Calu3 (cell line): ENCODE results near the gene HRH1. TPM values are rescaled to one million over a fixed set of nuclear protein-coding genes. Genes with fewer than 3 reads are reported as not detected.
"Not testable (repeated sequence)": the region's sequence is repeated elsewhere in the genome, so short reads cannot be mapped to it uniquely, and the experiment has no call there.

Source experiments
- BruUV-seq: library from RNA; stranded (reverse); fragments of 400-500 nt; replicated peaks from 2 replicates; lab custom pipeline; 2021; lab: Mats Ljungman, UMichigan
- CTCF ChIA-PET: fragments of 300-600 bp; sonication (Branson Sonifier 250); formaldehyde crosslinking; loops from one replicate; lab custom pipeline; 2022; ENCODE audit warnings: antibody characterized with exemption; lab: Charles Lee
- DNase-seq: peaks from one replicate; pipeline ENCODE4 v3.0.0; 2022
- H3K27ac Mint-ChIP-seq: one replicate; pipeline ENCODE4 v1.8.0; 2022; ENCODE audit warnings: mixed read lengths; ENCODE audit not compliant: unreplicated experiment
- H3K27me3 Mint-ChIP-seq: one replicate; pipeline ENCODE4 v1.8.0; 2022; ENCODE audit warnings: mixed read lengths; ENCODE audit not compliant: unreplicated experiment
- H3K36me3 Mint-ChIP-seq: one replicate; pipeline ENCODE4 v1.8.0; 2022; ENCODE audit warnings: mild to moderate bottlenecking, moderate library complexity, mixed read lengths; ENCODE audit not compliant: insufficient read depth, unreplicated experiment
- H3K4me1 Mint-ChIP-seq: one replicate; pipeline ENCODE4 v1.8.0; 2022; ENCODE audit warnings: mild to moderate bottlenecking, low read depth, mixed read lengths; ENCODE audit not compliant: unreplicated experiment
- H3K4me3 Mint-ChIP-seq: one replicate; pipeline ENCODE4 v1.8.0; 2022; ENCODE audit warnings: mild to moderate bottlenecking, low read depth, moderate library complexity, mixed read lengths; ENCODE audit not compliant: unreplicated experiment
- H3K9me3 Mint-ChIP-seq: one replicate; pipeline ENCODE4 v1.8.0; 2022; ENCODE audit warnings: low read depth, mixed read lengths; ENCODE audit not compliant: unreplicated experiment
- intact Hi-C: fragments of 100-400 bp; cut with micrococcal nuclease; formaldehyde crosslinking; loops from one replicate; pipeline ENCODE4 v1.10.0; 2022; ENCODE audit not compliant: unreplicated experiment
- total RNA-seq: library from RNA; stranded (reverse); gene quantifications from 2 replicates; pipeline ENCODE4 v1.2.3, GENCODE V29; 2022
- TF ChIP-seq, protein P1 (sequence below): fragments of 200-600 bp; IDR thresholded peaks from one replicate; pipeline ENCODE4 v1.8.0; 2022; ENCODE audit warnings: antibody characterized with exemption; ENCODE audit not compliant: unreplicated experiment

The HRH1 gene
- total RNA-seq, 1 experiment from 2014 or later: 9.1 TPM

DNA sequence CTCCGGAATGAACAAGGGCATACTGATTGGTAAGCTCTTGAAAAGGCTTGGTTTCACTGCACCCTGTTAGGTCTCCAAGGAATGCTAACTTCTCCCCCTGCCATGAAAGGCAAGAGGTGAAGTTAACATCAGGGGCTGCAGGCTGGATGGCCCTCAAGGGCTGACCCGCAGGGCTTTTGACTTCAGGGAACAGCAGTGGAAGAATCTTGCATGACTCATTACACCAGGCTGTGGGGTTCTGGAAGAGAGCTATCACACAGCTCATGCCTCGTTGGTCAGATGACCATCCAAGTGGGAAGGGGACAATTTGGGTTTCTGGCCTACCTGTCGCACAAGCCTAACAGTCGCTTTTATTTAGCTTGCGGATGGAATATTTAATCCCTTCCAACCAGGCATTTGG is 94.3 kb downstream of the HRH1 start:
- BruUV-seq: no TSS peak
- intact Hi-C loops: no loop called here
- Mint-ChIP-seq H3K9me3 (no peaks in the 10 kb centered on the region), H3K27me3 (no peaks in the 10 kb centered on the region), H3K27ac (no peak overlapping the region), H3K4me1 (peaks cover 17% of the 10 kb centered on the region), H3K36me3 (no peaks in the 10 kb centered on the region), H3K4me3 (no peak overlapping the region)
- CTCF ChIA-PET: interaction anchor here (0.7 kb wide), 1 partner anchor 134 kb away, joined by 4 read pairs; no protein-coding TSS in a partner anchor
- TF ChIP-seq, protein P1, sequence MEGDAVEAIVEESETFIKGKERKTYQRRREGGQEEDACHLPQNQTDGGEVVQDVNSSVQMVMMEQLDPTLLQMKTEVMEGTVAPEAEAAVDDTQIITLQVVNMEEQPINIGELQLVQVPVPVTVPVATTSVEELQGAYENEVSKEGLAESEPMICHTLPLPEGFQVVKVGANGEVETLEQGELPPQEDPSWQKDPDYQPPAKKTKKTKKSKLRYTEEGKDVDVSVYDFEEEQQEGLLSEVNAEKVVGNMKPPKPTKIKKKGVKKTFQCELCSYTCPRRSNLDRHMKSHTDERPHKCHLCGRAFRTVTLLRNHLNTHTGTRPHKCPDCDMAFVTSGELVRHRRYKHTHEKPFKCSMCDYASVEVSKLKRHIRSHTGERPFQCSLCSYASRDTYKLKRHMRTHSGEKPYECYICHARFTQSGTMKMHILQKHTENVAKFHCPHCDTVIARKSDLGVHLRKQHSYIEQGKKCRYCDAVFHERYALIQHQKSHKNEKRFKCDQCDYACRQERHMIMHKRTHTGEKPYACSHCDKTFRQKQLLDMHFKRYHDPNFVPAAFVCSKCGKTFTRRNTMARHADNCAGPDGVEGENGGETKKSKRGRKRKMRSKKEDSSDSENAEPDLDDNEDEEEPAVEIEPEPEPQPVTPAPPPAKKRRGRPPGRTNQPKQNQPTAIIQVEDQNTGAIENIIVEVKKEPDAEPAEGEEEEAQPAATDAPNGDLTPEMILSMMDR: no peak
- no peak for DNase-seq

DNA sequence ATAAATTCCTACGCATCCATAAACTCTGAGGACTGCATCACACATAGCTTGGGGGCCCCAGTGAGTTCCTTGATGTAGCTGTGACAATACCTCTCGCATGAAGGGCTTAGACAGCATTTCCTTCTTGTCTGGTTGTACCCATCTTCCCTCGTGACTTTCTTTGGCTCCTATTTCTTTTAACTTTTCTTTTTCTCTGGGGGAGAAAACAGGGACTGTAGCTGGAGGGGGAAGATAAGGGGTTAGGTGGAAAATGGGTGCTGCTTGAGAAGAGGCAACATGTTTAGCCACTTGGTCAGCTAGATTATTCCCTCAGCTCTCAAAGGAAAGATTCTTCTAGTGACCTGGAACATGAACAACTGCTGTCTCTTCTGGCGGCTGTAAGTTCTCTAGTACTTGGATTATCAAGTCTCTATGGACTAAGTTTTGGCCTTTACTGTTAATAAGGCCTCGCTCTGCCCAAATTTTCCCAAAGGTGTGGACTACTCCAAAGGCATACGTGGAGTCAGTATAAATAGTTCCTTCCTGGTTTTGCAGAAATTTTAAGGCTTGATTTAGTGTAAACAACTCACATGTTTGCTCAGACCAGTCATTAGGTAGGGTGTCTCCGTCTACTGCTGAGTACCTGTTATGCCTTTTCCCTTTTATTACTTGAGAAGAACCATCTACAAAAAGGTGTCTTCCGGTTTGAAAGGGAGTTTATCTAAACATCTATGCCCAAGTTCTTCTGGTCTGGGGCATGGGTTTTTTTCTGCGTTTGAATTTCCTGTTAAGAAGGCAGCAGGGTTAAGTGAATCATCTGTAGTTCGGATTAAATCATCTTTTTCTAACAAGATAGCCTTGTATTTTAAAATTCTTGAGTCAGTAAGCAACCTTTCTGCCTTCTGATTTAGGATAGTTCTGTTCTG is 96.9 kb downstream of the HRH1 start:
- DNase-seq: no peak
- CTCF ChIA-PET: no interaction called here
- H3K4me3 Mint-ChIP-seq: no peak overlapping the region
- intact Hi-C loops: no loop called here
- no peak overlapping the region for H3K27ac Mint-ChIP-seq
- H3K27me3 Mint-ChIP-seq: no peaks in the 10 kb centered on the region
- TF ChIP-seq, protein P1: no peak
- H3K4me1 Mint-ChIP-seq: peaks cover 17% of the 10 kb centered on the region
- H3K36me3 Mint-ChIP-seq: peaks cover 7% of the 10 kb centered on the region
- H3K9me3 Mint-ChIP-seq: no peaks in the 10 kb centered on the region
- BruUV-seq: no TSS peak

DNA sequence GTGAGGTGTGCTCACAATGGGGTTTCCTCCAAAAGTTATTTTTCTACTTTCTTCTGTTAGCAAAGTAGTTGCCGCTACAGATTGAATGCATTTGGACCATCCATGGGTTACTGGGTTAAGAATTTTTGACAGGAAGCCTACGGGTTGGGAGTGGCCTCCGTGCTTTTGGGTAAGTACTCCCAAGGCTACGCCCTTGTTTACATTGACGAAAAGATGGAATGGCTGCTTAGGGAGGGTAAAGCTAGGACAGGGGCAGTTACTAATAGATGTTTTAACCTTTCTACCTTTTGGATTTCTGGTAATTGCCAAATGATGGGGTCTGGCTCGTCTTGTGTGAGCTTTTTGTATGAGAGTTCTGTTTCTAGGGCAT is 97.5 kb downstream of the HRH1 start:
- peaks cover 17% of the 10 kb centered on the region for H3K4me1 Mint-ChIP-seq
- H3K36me3 Mint-ChIP-seq: peaks cover 9% of the 10 kb centered on the region
- H3K4me3 Mint-ChIP-seq: no peak overlapping the region
- intact Hi-C loops: no loop called here
- no peaks in the 10 kb centered on the region for H3K9me3 Mint-ChIP-seq
- no TSS peak for BruUV-seq
- TF ChIP-seq, protein P1: no peak
- H3K27ac Mint-ChIP-seq: no peak overlapping the region
- no peak for DNase-seq
- CTCF ChIA-PET: no interaction called here
- no peaks in the 10 kb centered on the region for H3K27me3 Mint-ChIP-seq

DNA sequence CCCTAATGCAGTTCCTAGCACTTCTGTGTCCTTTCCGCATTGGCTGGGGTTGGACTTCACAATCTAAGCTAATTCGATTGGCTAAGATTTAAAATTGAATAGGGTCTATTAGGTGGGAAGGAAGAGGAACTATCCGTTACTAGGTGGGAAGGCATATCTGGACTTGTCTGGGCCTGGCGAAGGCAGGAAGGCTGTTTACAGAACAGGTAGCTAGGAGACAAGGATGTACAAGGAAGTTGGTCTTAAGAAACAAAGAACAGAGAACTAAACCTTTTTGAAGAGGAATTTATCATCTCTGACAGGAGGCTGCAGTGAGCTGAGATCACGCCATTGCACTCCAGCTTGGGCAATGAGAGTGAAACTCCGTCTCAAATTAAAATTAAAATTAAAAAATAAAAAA is 100.6 kb downstream of the HRH1 start:
- CTCF ChIA-PET: no interaction called here
- Mint-ChIP-seq H3K9me3 (no peaks in the 10 kb centered on the region), H3K27me3 (no peaks in the 10 kb centered on the region), H3K36me3 (peaks cover 13% of the 10 kb centered on the region), H3K4me1 (peaks cover 8% of the 10 kb centered on the region), H3K4me3 (no peak overlapping the region), H3K27ac (no peak overlapping the region)
- BruUV-seq: no TSS peak
- intact Hi-C loops: no loop called here
- DNase-seq: no peak
- TF ChIP-seq, protein P1: no peak

DNA sequence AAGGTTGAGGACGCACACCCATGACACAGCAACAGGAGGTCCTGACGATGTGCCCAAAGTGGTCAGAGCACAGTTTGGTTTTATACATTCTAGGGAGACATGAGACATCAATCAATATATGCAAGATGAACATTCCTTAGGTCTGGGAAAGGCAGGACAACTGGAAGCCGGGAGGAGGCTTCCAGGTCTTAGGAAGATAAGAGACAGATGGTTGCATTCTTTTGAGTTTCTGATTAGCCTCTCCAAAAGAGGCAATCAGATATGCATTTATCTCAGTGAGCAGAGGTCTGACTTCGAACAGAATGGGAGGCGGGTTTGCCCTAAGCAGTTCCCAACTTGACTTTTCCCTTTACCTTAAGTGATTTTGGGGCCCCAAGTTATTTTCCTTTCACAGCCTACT is 101.2 kb downstream of the HRH1 start:
- H3K36me3 Mint-ChIP-seq: peaks cover 14% of the 10 kb centered on the region
- H3K9me3 Mint-ChIP-seq, H3K27ac Mint-ChIP-seq, DNase-seq, H3K4me3 Mint-ChIP-seq, CTCF ChIA-PET, H3K4me1 Mint-ChIP-seq, H3K27me3 Mint-ChIP-seq, BruUV-seq, intact Hi-C loops: not testable (repeated sequence)
